HG02763 (cell line): ENCODE data around the gene VAPB.
A peak's percentile ranks its signal among the peaks of the same experiment; 100 is the strongest.

Experiments used
- ATAC-seq: cut with Tn5 transposase; IDR thresholded peaks from one replicate; pipeline ENCODE4 v1.9.1; 2021; ENCODE audit warnings: mild to moderate bottlenecking, moderate library complexity; ENCODE audit not compliant: unreplicated experiment

The VAPB gene

GRCh38 chr20:58433759-58434158 is 44.7 kb downstream of the VAPB start:
- ATAC-seq, result no peak

- no peak for ATAC-seq
Observed at GRCh38 chr20:58434326-58434725, 45.3 kb downstream of the VAPB start.

- no peak for ATAC-seq
Observed at GRCh38 chr20:58435237-58435636, 46.2 kb downstream of the VAPB start.

- peak; percentile 54 for ATAC-seq
Observed at GRCh38 chr20:58436868-58437645, 48.0 kb downstream of the VAPB start.

GRCh38 chr20:58438970-58439808 is 50.2 kb downstream of the VAPB start:
- ATAC-seq, result no peak

DNA sequence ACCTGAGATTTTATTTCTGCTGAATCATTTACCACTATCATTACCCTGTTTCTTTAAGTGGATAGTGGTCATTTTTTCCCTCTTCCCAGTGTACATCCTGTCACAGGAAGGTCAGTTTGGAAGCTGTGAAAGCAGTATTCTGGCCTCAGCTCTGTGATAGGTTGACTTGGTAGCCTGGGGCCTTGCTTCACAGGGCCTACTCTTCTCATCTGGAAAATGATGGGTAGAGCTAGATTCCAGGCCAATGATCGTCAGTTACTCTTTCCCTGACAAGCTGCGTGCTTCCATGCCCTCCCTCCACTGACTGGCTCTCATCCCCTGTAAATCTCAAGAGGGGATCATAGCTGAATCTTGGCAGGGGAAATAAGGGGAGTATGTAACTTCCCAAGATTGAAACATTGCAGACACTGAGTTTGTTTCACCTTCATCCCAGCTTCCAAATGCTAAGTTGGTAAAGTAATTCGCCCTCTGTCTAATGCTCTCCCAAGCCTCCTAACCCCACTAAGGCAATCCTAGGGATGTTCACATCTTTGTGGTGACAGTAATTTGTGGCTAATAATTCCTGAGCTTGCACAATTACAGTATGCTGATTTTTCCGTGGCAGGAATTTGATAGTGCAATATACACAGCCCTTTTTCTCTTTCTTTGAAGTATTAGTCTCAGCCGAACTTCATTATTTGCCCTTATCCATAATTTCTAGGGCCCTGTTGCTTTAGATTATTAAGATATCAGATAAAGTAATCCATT is 51.2 kb downstream of the VAPB start:
- ATAC-seq, result no peak

DNA sequence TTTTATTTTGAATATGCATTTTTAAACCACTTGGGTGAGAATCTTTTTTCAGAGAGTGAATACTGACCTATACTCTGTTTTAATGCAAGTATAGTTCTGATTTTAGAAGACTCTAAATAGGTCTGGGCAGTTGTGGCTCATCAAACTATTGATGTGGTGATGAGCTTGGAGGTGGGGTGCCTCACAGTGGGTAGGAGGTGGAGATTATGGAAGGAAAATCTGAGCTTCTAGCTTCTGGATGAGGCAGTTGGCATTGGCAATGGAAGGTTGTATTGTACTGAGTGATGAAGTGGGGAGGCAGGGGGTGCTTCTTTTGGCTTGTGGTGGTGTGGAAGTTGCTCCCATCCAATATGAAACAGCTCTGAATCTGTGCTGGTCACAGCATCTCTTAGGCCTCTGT is 52.7 kb downstream of the VAPB start:
- no peak for ATAC-seq

- no peak for ATAC-seq
Observed at GRCh38 chr20:58444746-58445255, 55.8 kb downstream of the VAPB start.

- ATAC-seq, result no peak
Observed at GRCh38 chr20:58446264-58446959, 57.4 kb downstream of the VAPB start.

- no peak for ATAC-seq
Observed at GRCh38 chr20:58446960-58447265, 57.9 kb downstream of the VAPB start.

- no peak for ATAC-seq
Observed at GRCh38 chr20:58447511-58448391, 58.7 kb downstream of the VAPB start.

GRCh38 chr20:58448958-58449357 is 59.9 kb downstream of the VAPB start:
- ATAC-seq, result no peak

DNA sequence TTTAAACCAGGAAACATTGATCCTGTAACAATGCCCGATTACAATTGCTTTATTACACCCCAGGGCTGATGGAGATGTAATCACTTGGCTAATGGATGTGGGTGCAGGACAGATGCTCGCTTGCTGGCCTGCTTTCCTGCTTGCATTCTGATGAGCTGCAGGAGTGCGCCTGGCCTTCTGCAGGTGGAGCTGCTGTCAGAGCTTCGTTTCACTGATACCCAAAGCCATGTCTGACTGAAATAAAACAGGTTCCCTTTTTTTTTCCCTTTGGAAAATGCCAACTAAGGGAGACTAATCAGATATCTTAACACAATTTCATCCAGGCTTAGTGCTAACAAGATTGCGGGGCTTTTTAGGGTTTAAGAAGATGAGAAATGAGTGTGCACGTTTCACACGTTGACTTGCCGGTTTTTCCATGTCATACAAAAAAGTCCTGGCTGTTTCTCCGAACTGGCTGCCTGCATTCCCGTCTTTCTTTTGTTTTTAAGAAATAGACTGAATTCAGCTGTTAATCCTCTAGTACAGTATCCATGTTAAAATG is 60.7 kb downstream of the VAPB start:
- no peak for ATAC-seq

DNA sequence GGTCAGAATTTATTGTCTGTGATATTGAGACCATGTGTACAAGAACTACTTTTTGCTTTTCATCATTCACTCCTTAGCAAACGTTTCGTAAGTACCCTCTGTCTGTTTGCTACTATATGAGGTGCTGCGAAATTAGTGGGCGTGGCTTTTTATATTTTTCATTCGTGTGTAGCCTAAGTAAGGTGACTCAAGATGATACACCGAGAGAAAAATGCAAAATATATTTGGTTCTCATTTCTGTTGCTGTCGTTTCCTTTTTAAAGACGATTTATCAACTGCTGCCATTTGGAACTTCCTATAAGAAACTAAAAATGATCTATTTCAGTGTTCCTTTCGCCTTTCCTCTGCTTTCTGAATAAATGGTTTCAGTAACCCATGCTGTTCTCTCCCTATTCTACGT is 61.2 kb downstream of the VAPB start:
- peak; percentile 46 for ATAC-seq

GRCh38 chr20:58452667-58453255 is 63.7 kb downstream of the VAPB start:
- ATAC-seq, result no peak

- no peak for ATAC-seq
Observed at GRCh38 chr20:58453391-58453790, 64.4 kb downstream of the VAPB start.

GRCh38 chr20:58454460-58454859 is 65.4 kb downstream of the VAPB start:
- no peak for ATAC-seq

- ATAC-seq, result no peak
Observed at GRCh38 chr20:58457083-58457695, 68.2 kb downstream of the VAPB start.
